B cell (primary cell): ENCODE measurements around the gene B3GALT6. TPM values are rescaled to one million over a fixed set of nuclear protein-coding genes. Genes with fewer than 3 reads are reported as not detected.

ENCODE experiments used
- ATAC-seq: fragments of 200-7000 bp; cut with Tn5 transposase; one replicate; pipeline ENCODE4 v1.10.0; 2021; ENCODE audit warnings: low read depth, mild to moderate bottlenecking, moderate number of reproducible peaks, moderate library complexity
- CTCF ChIA-PET: fragments of 350-600 bp; sonication (Branson Sonifier 250); formaldehyde crosslinking; loops from one replicate; lab custom pipeline; 2021; ENCODE audit warnings: antibody characterized with exemption, inconsistent platforms; lab: Charles Lee
- POLR2A ChIA-PET: fragments of 350-600 bp; sonication (Branson Sonifier 250); formaldehyde crosslinking; loops from one replicate; lab custom pipeline; 2021; ENCODE audit warnings: antibody characterized with exemption; lab: Charles Lee
- DNase-seq: peaks from one replicate; pipeline ENCODE4 v3.0.0; 2013
- H2AFZ ChIP-seq: 2 replicates; pipeline ENCODE4 v1.6.1; 2012; ENCODE audit warnings: mild to moderate bottlenecking, low read depth, low read length; ENCODE audit not compliant: insufficient read depth, poor library complexity, severe bottlenecking
- H3K27ac ChIP-seq, 2 donors: 1 replicate in 1 of 2; 2 replicates in 1 of 2; pipeline ENCODE4 v1.5.1; 2012 to 2013; ENCODE audit warnings: low read length in 2 of 2, mild to moderate bottlenecking in 2 of 2, moderate library complexity in 1 of 2
- H3K27me3 ChIP-seq, 4 experiments: fragments of 200-600 bp in 1 of 4; sonication (generic) in 1 of 4; replicated peaks in 1 of 4; 1 replicate in 2 of 4; 2 replicates in 2 of 4; pipeline versions ENCODE4 v1.6.1 to v1.7.0; 2013 to 2016; ENCODE audit warnings: low read length in 3 of 4, mild to moderate bottlenecking in 2 of 4, mixed read lengths in 1 of 4, moderate library complexity in 1 of 4; ENCODE audit not compliant: insufficient read depth in 4 of 4, control insufficient read depth in 3 of 4; ENCODE audit errors: control extremely low read depth in 1 of 4
- H3K36me3 ChIP-seq, 2 experiments: replicated peaks in 1 of 2; 1 replicate in 1 of 2; 2 replicates in 1 of 2; pipeline versions ENCODE4 v1.6.1 to v1.7.1; 2013; ENCODE audit warnings: low read length in 1 of 2; ENCODE audit not compliant: insufficient read depth in 2 of 2, control insufficient read depth in 1 of 2; ENCODE audit errors: control extremely low read depth in 1 of 2, extremely low read depth in 1 of 2
- H3K4me1 ChIP-seq, 2 donors: fragments of 200-600 bp in 1 of 2; sonication (generic) in 1 of 2; 1 replicate in 1 of 2; 2 replicates in 1 of 2; pipeline versions ENCODE4 v1.5.1 to v1.6.1; 2013 to 2017; ENCODE audit warnings: low read length in 2 of 2; ENCODE audit not compliant: control insufficient read depth in 2 of 2, insufficient read depth in 2 of 2
- H3K4me2 ChIP-seq: replicated peaks from 2 replicates; pipeline ENCODE3; 2012; ENCODE audit warnings: mild to moderate bottlenecking, low read depth, low read length; ENCODE audit not compliant: poor library complexity, severe bottlenecking
- H3K4me3 ChIP-seq, 5 experiments: fragments of 200-600 bp in 1 of 5; sonication (generic) in 1 of 5; 1 replicate in 3 of 5; 2 replicates in 2 of 5; pipeline versions ENCODE4 v1.5.1 to v1.7.0; 2011 to 2016; ENCODE audit warnings: low read length in 4 of 5, mild to moderate bottlenecking in 4 of 5, low read depth in 2 of 5, control low read depth in 1 of 5, moderate library complexity in 1 of 5; ENCODE audit not compliant: insufficient read depth in 1 of 5; ENCODE audit errors: control extremely low read depth in 1 of 5, extremely low read depth in 1 of 5
- H3K79me2 ChIP-seq: fragments of 200-600 bp; sonication (generic); one replicate; pipeline ENCODE4 v1.6.0; 2016; ENCODE audit warnings: low read length; ENCODE audit not compliant: control insufficient read depth, insufficient read depth
- H3K9ac ChIP-seq: fragments of 200-600 bp; sonication (generic); 2 replicates; pipeline ENCODE4 v1.6.1; 2017; ENCODE audit warnings: mild to moderate bottlenecking, low read length, moderate library complexity
- H3K9me3 ChIP-seq, 3 donors: one replicate each; pipeline versions ENCODE4 v1.6.1 to v1.7.1; 2013; ENCODE audit warnings: low read length in 2 of 3; ENCODE audit not compliant: control insufficient read depth in 2 of 3, insufficient read depth in 1 of 3; ENCODE audit errors: control extremely low read depth in 1 of 3
- H4K20me1 ChIP-seq: 2 replicates; pipeline ENCODE4 v1.6.0; 2012; ENCODE audit warnings: mild to moderate bottlenecking, low read length; ENCODE audit not compliant: insufficient read depth, control insufficient read depth, poor library complexity, severe bottlenecking
- H3K27ac Mint-ChIP-seq: one replicate; pipeline ENCODE4 v1.8.0; 2021; ENCODE audit warnings: mixed read lengths
- H3K27me3 Mint-ChIP-seq: one replicate; pipeline ENCODE4 v1.8.0; 2021; ENCODE audit warnings: mixed read lengths
- H3K4me1 Mint-ChIP-seq: one replicate; pipeline ENCODE4 v1.8.0; 2021; ENCODE audit warnings: mixed read lengths
- H3K4me3 Mint-ChIP-seq: one replicate; pipeline ENCODE4 v1.8.0; 2021; ENCODE audit warnings: mixed read lengths
- H3K9me3 Mint-ChIP-seq: one replicate; pipeline ENCODE4 v1.8.0; 2022; ENCODE audit warnings: mixed read lengths; ENCODE audit not compliant: insufficient read depth
- CTCF ChIP-seq: fragments of 200-600 bp; IDR thresholded peaks from one replicate; pipeline ENCODE4 v1.8.0; 2022; ENCODE audit warnings: antibody characterized with exemption, mild to moderate bottlenecking
- EZH2 ChIP-seq: IDR thresholded peaks from 2 replicates; pipeline ENCODE4 v1.6.1; 2012; ENCODE audit warnings: borderline replicate concordance, low read depth, mild to moderate bottlenecking, moderate library complexity, low read length; ENCODE audit not compliant: insufficient read depth, poor library complexity, severe bottlenecking
- WGBS: methylation state at CpG from one replicate; pipeline ENCODE4 v1.1.5; 2013; ENCODE audit warnings: missing lambda C conversion rate; ENCODE audit not compliant: insufficient coverage; 5-methylcytosine and 5-hydroxymethylcytosine counted together
- intact Hi-C: fragments of 100-400 bp; cut with micrococcal nuclease; formaldehyde crosslinking; loops from one replicate; pipeline ENCODE4 v1.10.0; 2022
- polyA plus RNA-seq: library from polyadenylated mRNA; depleted of rRNA; stranded (reverse); fragments of >200 nt; gene quantifications from 2 replicates; pipeline ENCODE4 v1.2.3, GENCODE V29; 2012
- total RNA-seq, 2 donors: library from RNA; stranded (reverse); fragments of 120-200 nt in 1 of 2; gene quantifications; 1 replicate in 1 of 2; 2 replicates in 1 of 2; pipeline versions ENCODE4 v1.2.3 to v1.2.4, GENCODE V29; 2013 to 2022

Gene B3GALT6
- total and polyA plus RNA-seq, 2 donors (not counting 1 experiment from before 2014, with no cell fraction given): 5.9 to 21.0 TPM

GRCh38 chr1:1200876-1201810, 30.9 kb upstream of the B3GALT6 start:
- Histone ChIP-seq H3K27me3 (peaks cover 0 to 19% (median 8%) of the 10 kb centered on the region in 4 experiments), H3K4me2 (peak overlapping the region; percentile 89), H3K27ac (no peak overlapping the region), H3K36me3 (no peaks in the 10 kb centered on the region), H3K9me3 (peaks cover 0 to 10% (median 0%) of the 10 kb centered on the region in 3 donors), H3K9ac (peak overlapping the region; percentile 61), H4K20me1 (no peaks in the 10 kb centered on the region), H2AFZ (peak overlapping the region; percentile 23), H3K4me1 (peaks cover 17 to 19% of the 10 kb centered on the region in 2 donors), H3K4me3 (peak overlapping the region in 4 of 5 experiments; percentile 28 to 58 (median 52)), H3K79me2 (no peaks in the 10 kb centered on the region)
- H3K4me3 Mint-ChIP-seq: peak overlapping the region; percentile 60
- intact Hi-C loops: loop anchor here (1.0 to 10.0 kb wide), 3 partner anchors 57 to 166 kb away; no protein-coding TSS in a partner anchor
- no peaks in the 10 kb centered on the region for H3K27me3 Mint-ChIP-seq
- peaks cover 12% of the 10 kb centered on the region for H3K4me1 Mint-ChIP-seq
- POLR2A ChIA-PET: no interaction called here
- peak; percentile 84 for ATAC-seq
- DNase-seq: peak; percentile 94
- H3K9me3 Mint-ChIP-seq: no peaks in the 10 kb centered on the region
- H3K27ac Mint-ChIP-seq: peak overlapping the region; percentile 32
- under 1% methylated on average over 100 of the region's 109 CpGs for WGBS
- TF ChIP-seq EZH2: no peak
- no peak for TF ChIP-seq CTCF
- CTCF ChIA-PET: interaction anchor here (1.1 kb wide), 1 partner anchor 76 kb away, joined by 3 read pairs; no protein-coding TSS in a partner anchor
